Measurements from ENCODE around the gene SPAST.
"Not testable (repeated sequence)": the region's sequence is repeated elsewhere in the genome, so short reads cannot be mapped to it uniquely, and the experiment has no call there.

Gene SPAST

GRCh38 chr2:32129086-32129485 is 65.7 kb downstream of the SPAST start:
- DNase-seq, result no peak

- peak; percentile 67 to 76 for DNase-seq
Measured at GRCh38 chr2:32135409-32135808, 72.1 kb downstream of the SPAST start.

- no peak for DNase-seq
Measured at GRCh38 chr2:32136097-32136496, 72.7 kb downstream of the SPAST start.

- not testable (repeated sequence) for DNase-seq
Measured at GRCh38 chr2:32151544-32151943, 88.2 kb downstream of the SPAST start.

- no peak for DNase-seq
Measured at GRCh38 chr2:32159678-32160077, 96.3 kb downstream of the SPAST start.

GRCh38 chr2:32161296-32161695 is 97.9 kb downstream of the SPAST start:
- no peak for DNase-seq

GRCh38 chr2:32164254-32164653 is 100.9 kb downstream of the SPAST start:
- DNase-seq, result not testable (repeated sequence)

GRCh38 chr2:32165027-32165347 is 101.6 kb downstream of the SPAST start:
- DNase-seq, result peak in 1 of 2 experiments; percentile 21

- no peak for DNase-seq
Measured at GRCh38 chr2:32166115-32166574, 102.8 kb downstream of the SPAST start.

- no peak for DNase-seq
Measured at GRCh38 chr2:32168513-32168912, 105.2 kb downstream of the SPAST start.

GRCh38 chr2:32172870-32173269 is 109.5 kb downstream of the SPAST start:
- DNase-seq, result no peak

GRCh38 chr2:32182667-32183066 is 119.3 kb downstream of the SPAST start:
- DNase-seq, result no peak

GRCh38 chr2:32189011-32189410 is 125.7 kb downstream of the SPAST start:
- no peak for DNase-seq

- DNase-seq, result no peak
Measured at GRCh38 chr2:32192418-32192817, 129.1 kb downstream of the SPAST start.

- DNase-seq, result no peak
Measured at GRCh38 chr2:32200814-32201213, 137.5 kb downstream of the SPAST start.

GRCh38 chr2:32203428-32203827 is 140.1 kb downstream of the SPAST start:
- DNase-seq, result not testable (repeated sequence)

All from Kasumi-1 (cell line).